Panc1 (cell line): ENCODE measurements around the gene SAMM50. TPM values are rescaled to one million over a fixed set of nuclear protein-coding genes. Genes with fewer than 3 reads are reported as not detected.

Experiments
- ATAC-seq: fragments of 200-7000 bp; cut with Tn5 transposase; 2 replicates; pipeline ENCODE4 v1.9.1; 2020; ENCODE audit warnings: mild to moderate bottlenecking, moderate library complexity
- BruUV-seq: library from RNA; stranded (reverse); fragments of 400-500 nt; replicated peaks from 2 replicates; lab custom pipeline; 2021; lab: Mats Ljungman, UMichigan
- CTCF ChIA-PET: fragments of 300-600 bp; sonication (Branson Sonifier 250); formaldehyde crosslinking; loops from one replicate; lab custom pipeline; 2022; ENCODE audit warnings: antibody characterized with exemption; lab: Charles Lee
- POLR2A ChIA-PET: fragments of 300-600 bp; sonication (Branson Sonifier 250); formaldehyde crosslinking; loops from one replicate; lab custom pipeline; 2022; ENCODE audit warnings: antibody characterized with exemption; lab: Charles Lee
- DNase-seq: peaks from one replicate; pipeline ENCODE4 v3.0.0-alpha.2; 2010; ENCODE audit warnings: low read depth, low spot score
- H3K27ac ChIP-seq: 2 replicates; pipeline ENCODE4 v1.5.1; 2011; ENCODE audit warnings: mild to moderate bottlenecking, low read length, inconsistent platforms
- H3K27me3 ChIP-seq: fragments of 200-500 bp; sonication (Bioruptor generic); 2 replicates; pipeline ENCODE4 v1.6.0; 2014; ENCODE audit warnings: low read length, inconsistent platforms; ENCODE audit not compliant: control insufficient read depth, insufficient read depth
- H3K36me3 ChIP-seq: fragments of 200-500 bp; sonication (Bioruptor generic); 2 replicates; pipeline ENCODE4 v1.5.1; 2014; ENCODE audit warnings: inconsistent platforms, mild to moderate bottlenecking, low read length, moderate library complexity; ENCODE audit not compliant: control insufficient read depth, insufficient read depth
- H3K4me1 ChIP-seq: 2 replicates; pipeline ENCODE4 v1.5.1; 2011; ENCODE audit warnings: inconsistent platforms, mild to moderate bottlenecking, low read length, moderate library complexity; ENCODE audit not compliant: control insufficient read depth, insufficient read depth
- H3K4me3 ChIP-seq, 2 experiments: 2 replicates each; pipeline ENCODE4 v1.5.1; 2011 to 2012; ENCODE audit warnings: low read depth in 2 of 2, low read length in 2 of 2, mild to moderate bottlenecking in 2 of 2, inconsistent platforms in 1 of 2, moderate library complexity in 1 of 2
- H3K9me3 ChIP-seq: fragments of 200-500 bp; sonication (Bioruptor generic); 2 replicates; pipeline ENCODE4 v1.5.1; 2014; ENCODE audit warnings: low read depth, mild to moderate bottlenecking, inconsistent platforms, low read length, moderate library complexity; ENCODE audit not compliant: control insufficient read depth, insufficient read depth
- POLR2AphosphoS5 ChIP-seq: IDR thresholded peaks from 2 replicates; pipeline ENCODE4 v1.6.1; 2012; ENCODE audit warnings: mild to moderate bottlenecking, low read depth, low read length, moderate library complexity
- REST ChIP-seq, 2 experiments: IDR thresholded peaks; 2 replicates each; pipeline ENCODE4 v1.6.1; 2011 to 2012; ENCODE audit warnings: low read depth in 2 of 2, control low read depth in 1 of 2, low read length in 1 of 2, mild to moderate bottlenecking in 1 of 2, moderate library complexity in 1 of 2; ENCODE audit not compliant: insufficient read depth in 1 of 2
- SIN3A ChIP-seq: IDR thresholded peaks from 2 replicates; pipeline ENCODE4 v1.6.1; 2012; ENCODE audit warnings: low read depth, mild to moderate bottlenecking, low read length, moderate library complexity, borderline replicate concordance; ENCODE audit not compliant: insufficient read depth
- TCF7L2 ChIP-seq: IDR thresholded peaks from 2 replicates; pipeline ENCODE4 v1.6.1; 2011; ENCODE audit warnings: mild to moderate bottlenecking, low read depth, low read length, inconsistent platforms
- in situ Hi-C: cut with HindIII; loops from 2 replicates; pipeline ENCODE4 v1.10.0; 2016; ENCODE audit warnings: low sequenced_read_pairs, low pct_unique_long_range_greater_than_20kb
- intact Hi-C: fragments of 100-400 bp; cut with micrococcal nuclease; formaldehyde crosslinking; loops from one replicate; pipeline ENCODE4 v1.10.0; 2022; ENCODE audit not compliant: unreplicated experiment
- total RNA-seq: library from RNA; stranded (reverse); gene quantifications from one replicate; pipeline ENCODE4 v1.2.1, GENCODE V29; 2021; ENCODE audit not compliant: unreplicated experiment
- TF ChIP-seq, protein P1 (sequence below): fragments of 450-650 bp; IDR thresholded peaks from 2 replicates; pipeline ENCODE4 v1.5.1; 2017; ENCODE audit warnings: mild to moderate bottlenecking

SAMM50 gene
- total RNA-seq, 1 experiment from 2014 or later, result 40.5 TPM

GRCh38 chr22:43975041-43975440, 19.8 kb downstream of the SAMM50 start:
- H3K27me3 ChIP-seq, result no peaks in the 10 kb centered on the region
- no peak for TF ChIP-seq TCF7L2
- TF ChIP-seq, protein P1, sequence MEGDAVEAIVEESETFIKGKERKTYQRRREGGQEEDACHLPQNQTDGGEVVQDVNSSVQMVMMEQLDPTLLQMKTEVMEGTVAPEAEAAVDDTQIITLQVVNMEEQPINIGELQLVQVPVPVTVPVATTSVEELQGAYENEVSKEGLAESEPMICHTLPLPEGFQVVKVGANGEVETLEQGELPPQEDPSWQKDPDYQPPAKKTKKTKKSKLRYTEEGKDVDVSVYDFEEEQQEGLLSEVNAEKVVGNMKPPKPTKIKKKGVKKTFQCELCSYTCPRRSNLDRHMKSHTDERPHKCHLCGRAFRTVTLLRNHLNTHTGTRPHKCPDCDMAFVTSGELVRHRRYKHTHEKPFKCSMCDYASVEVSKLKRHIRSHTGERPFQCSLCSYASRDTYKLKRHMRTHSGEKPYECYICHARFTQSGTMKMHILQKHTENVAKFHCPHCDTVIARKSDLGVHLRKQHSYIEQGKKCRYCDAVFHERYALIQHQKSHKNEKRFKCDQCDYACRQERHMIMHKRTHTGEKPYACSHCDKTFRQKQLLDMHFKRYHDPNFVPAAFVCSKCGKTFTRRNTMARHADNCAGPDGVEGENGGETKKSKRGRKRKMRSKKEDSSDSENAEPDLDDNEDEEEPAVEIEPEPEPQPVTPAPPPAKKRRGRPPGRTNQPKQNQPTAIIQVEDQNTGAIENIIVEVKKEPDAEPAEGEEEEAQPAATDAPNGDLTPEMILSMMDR, result no peak
- no peak for TF ChIP-seq SIN3A
- TF ChIP-seq REST (IDR thresholded peaks at IDR 0.05; ENCODE audit: insufficient read depth in 1 of 2, low read depth in 2 of 2, low read length in 1 of 2), result no peak
- TF ChIP-seq POLR2AphosphoS5, result no peak
- H3K9me3 ChIP-seq, result no peaks in the 10 kb centered on the region
- ChIA-PET POLR2A (no interaction called here), CTCF (no interaction called here)
- H3K27ac ChIP-seq, result no peak overlapping the region
- no peak for DNase-seq
- no peak for ATAC-seq
- no TSS peak for BruUV-seq
- no peak overlapping the region for H3K4me3 ChIP-seq
- in situ Hi-C loops, result no loop called here
- no peaks in the 10 kb centered on the region for H3K4me1 ChIP-seq
- peaks cover 3% of the 10 kb centered on the region for H3K36me3 ChIP-seq
- intact Hi-C loops, result no loop called here

DNA sequence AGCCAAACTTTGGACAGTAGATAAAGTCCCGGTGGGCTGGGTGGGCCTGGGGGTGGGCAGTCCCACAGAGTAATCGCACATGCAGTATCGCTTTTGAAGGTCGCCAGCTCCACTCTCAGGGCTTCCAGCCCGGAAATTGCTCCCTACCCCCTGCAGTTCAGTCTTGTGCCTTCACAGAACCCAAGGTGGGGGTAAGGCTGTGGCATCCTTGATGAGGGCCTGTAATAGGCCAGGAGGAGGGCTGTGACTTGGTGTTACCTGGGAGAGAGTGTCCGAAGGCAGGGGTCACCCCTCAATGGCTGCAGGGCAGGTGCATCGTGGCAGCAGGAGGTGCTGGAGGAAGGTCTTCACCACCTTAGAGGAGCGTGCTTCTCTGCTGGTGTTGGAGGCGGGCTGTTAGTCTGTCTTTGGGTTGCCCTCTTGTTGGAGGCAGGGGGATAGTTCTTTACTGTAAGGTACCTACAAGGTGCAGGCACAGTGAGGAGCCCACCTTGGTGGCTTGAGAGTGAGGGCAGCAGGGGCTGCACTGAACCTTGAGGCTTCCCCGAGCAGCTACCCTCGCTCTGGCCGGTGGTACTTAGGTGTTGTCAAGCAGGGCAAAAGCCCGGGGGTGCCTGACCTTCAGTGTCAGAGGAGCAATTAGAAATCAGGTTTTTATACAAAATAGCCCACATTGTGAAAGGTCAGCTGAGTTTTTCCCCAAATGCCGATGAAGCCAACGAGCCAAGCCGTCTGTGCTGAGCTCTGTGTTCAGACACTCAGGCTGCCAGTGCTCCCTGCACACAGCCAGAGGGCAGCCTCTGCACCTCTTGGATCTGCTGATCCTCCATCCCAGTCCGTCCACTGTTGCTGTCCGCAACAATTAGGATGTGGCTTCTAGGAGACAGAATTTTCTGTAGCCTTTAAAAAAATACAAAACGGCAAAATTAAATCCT, 21.9 kb downstream of the SAMM50 start:
- Histone ChIP-seq H3K36me3 (peaks cover 3% of the 10 kb centered on the region), H3K4me3 (no peak overlapping the region), H3K27me3 (no peaks in the 10 kb centered on the region), H3K9me3 (no peaks in the 10 kb centered on the region), H3K4me1 (no peaks in the 10 kb centered on the region), H3K27ac (no peak overlapping the region)
- no TSS peak for BruUV-seq
- no peak for TF ChIP-seq REST (IDR thresholded peaks at IDR 0.05; ENCODE audit: insufficient read depth in 1 of 2, low read depth in 2 of 2, low read length in 1 of 2)
- no peak for TF ChIP-seq TCF7L2
- no peak for TF ChIP-seq POLR2AphosphoS5
- TF ChIP-seq, protein P1, result no peak
- TF ChIP-seq SIN3A, result no peak
- DNase-seq, result no peak
- ATAC-seq, result no peak
- intact Hi-C loops, result no loop called here
- POLR2A ChIA-PET, result no interaction called here
- CTCF ChIA-PET, result no interaction called here
- in situ Hi-C loops, result no loop called here
